ENCODE measurements around the gene NUCKS1. TPM values are rescaled to one million over a fixed set of nuclear protein-coding genes. Genes with fewer than 3 reads are reported as not detected.

The NUCKS1 gene
- total RNA-seq, 1 experiment from 2014 or later, result 319 TPM

DNA sequence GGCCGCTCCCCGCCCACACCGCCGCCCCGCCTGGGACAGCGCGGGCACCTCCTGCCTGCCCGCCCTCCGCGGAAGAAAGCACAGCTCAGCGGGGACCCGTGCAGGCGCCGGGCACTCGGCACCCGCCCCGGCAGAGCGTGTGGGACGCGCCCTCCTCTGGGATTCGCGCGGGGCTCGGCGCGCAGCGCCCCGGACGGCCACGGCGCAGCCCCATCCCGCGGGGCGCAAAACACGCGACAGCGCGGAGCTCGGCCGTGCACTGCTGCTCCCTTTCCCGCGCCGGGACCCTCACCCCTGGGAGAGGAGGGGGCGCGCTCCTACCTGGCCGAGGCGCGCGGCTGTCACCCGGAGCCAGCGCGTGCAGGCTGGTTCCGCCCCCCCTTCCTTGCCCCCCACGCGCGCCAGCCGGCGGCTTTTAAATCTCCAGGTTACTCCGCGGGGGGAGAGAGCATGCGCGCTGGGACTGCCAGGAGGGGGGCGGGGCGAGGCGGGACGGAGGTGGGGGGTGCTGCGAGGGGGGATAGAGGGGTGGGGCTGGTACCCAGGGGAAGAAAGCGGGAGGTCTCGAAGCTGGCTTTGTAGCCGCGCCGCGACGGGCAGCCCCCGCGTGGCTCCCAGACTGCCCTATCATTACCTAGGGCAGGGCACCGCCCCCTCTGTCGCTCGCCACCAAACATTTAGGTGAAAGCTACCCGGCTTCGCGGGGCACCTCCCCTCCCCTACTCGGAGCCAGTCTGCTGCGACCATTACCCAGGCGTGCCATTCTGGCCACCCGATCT lies 69.7 kb downstream of the NUCKS1 start, which contains the start of gene SLC45A3:
TSS of gene SLC45A3 (minus strand) at position 437 of the 779 bp plus-strand sequence. CDS start 15,853 bp downstream, outside the sequence.
- peak; percentile 46 to 55 for DNase-seq

DNA sequence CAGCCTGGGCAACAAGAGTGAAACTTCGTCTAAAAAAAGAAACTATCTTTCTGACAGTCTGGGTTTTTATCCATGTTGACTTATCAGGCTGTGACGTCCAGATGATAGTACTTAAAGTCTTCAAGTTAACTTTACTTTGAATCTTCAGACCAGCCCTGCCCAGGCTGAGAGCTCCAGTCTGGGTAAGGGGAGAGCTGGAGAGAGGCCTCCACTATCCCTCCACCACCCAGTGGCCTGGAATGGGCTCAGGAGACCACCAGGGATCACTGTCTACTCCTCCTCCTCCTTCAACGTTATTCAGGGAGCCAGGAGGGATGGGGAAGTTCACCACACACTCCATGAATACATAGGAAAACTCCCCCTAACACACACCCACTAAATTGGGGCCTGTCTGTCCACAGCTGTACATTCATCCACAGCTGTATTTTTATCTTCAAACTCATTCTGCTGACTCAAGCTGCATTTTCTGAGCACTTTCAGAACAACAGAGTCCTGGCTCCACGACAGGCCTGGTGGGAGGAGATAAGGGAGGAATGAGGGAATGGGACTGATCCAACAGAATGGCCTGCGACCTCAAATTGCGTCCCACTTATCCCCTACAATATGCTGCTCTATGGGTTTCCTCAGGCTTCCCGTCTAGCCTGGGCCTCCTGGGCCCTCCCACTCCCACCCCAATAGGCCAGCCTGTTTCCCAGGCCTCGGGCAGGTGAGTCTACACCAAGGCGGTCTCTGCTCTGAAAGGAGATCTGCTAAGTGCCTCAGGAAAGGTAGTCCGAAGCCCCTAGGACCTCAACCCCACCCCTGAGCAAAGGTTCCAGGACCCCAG lies 71.5 kb downstream of the NUCKS1 start:
- Histone ChIP-seq H4K20me1 (ENCODE audit: insufficient read depth) (no peaks in the 10 kb centered on the region; the same call in 1 of the 2 replicates), H3K9me2 (ENCODE audit: insufficient read depth) (no peaks in the 10 kb centered on the region), H2AFZ (0 out of 2 replicates have a peak overlapping the region, but pooled peaks have one; percentile 91), H3F3A (ENCODE audit: insufficient read depth, low read depth) (peaks cover 22% of the 10 kb centered on the region), H3K9me3 (ENCODE audit: insufficient read depth, low read depth) (no peaks in the 10 kb centered on the region), H3K36me3 (ENCODE audit: low read depth) (no peaks in the 10 kb centered on the region; the same call in 1 of the 2 replicates), H3K27ac (no peak overlapping the region; the same call in 1 of the 2 replicates), H3K4me2 (peak overlapping the region; percentile 79), H3K79me2 (ENCODE audit: low read depth) (peaks cover 59% of the 10 kb centered on the region), H3K4me3 (peak overlapping the region; percentile 63), H3K27me3 (ENCODE audit: insufficient read depth, low read depth) (no peaks in the 10 kb centered on the region), H3K4me1 (replicated peaks; ENCODE audit: insufficient read depth) (peaks cover 40% of the 10 kb centered on the region)
- CTCF ChIA-PET, result interaction anchor here (1.4 kb wide), 1 partner anchor 33 kb away, joined by 3 read pairs; no protein-coding TSS in a partner anchor
- no peak for DNase-seq
- no TSS peak for BruUV-seq (replicated peaks)
- TF ChIP-seq, protein P1, sequence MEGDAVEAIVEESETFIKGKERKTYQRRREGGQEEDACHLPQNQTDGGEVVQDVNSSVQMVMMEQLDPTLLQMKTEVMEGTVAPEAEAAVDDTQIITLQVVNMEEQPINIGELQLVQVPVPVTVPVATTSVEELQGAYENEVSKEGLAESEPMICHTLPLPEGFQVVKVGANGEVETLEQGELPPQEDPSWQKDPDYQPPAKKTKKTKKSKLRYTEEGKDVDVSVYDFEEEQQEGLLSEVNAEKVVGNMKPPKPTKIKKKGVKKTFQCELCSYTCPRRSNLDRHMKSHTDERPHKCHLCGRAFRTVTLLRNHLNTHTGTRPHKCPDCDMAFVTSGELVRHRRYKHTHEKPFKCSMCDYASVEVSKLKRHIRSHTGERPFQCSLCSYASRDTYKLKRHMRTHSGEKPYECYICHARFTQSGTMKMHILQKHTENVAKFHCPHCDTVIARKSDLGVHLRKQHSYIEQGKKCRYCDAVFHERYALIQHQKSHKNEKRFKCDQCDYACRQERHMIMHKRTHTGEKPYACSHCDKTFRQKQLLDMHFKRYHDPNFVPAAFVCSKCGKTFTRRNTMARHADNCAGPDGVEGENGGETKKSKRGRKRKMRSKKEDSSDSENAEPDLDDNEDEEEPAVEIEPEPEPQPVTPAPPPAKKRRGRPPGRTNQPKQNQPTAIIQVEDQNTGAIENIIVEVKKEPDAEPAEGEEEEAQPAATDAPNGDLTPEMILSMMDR (conservative IDR thresholded peaks at IDR 0.05), result no peak
- no peak for TF ChIP-seq EZH2 (IDR thresholded peaks at IDR 0.05; ENCODE audit: low read depth)
- POLR2A ChIA-PET (ENCODE audit: unreplicated experiment), result interaction anchor here (0.5 kb wide), 1 partner anchor 17 kb away, joined by 9 read pairs; no protein-coding TSS in a partner anchor
- intact Hi-C loops (cut with micrococcal nuclease; ENCODE audit: unreplicated experiment), result no loop called here

More for the DNA sequence above, 69.7 kb downstream of the NUCKS1 start, which contains the start of gene SLC45A3:
- Histone ChIP-seq H3K79me2 (ENCODE audit: low read depth) (peaks cover 47% of the 10 kb centered on the region), H4K20me1 (ENCODE audit: insufficient read depth) (no peaks in the 10 kb centered on the region; the same call in 1 of the 2 replicates), H3K9me2 (ENCODE audit: insufficient read depth) (no peaks in the 10 kb centered on the region), H3K27me3 (ENCODE audit: insufficient read depth, low read depth) (no peaks in the 10 kb centered on the region), H3K4me1 (replicated peaks; ENCODE audit: insufficient read depth) (peaks cover 37% of the 10 kb centered on the region), H3F3A (ENCODE audit: insufficient read depth, low read depth) (peaks cover 12% of the 10 kb centered on the region), H2AFZ (peak within 1 kb of the TSS; percentile 91), H3K4me2 (peak within 1 kb of the TSS; percentile 79), H3K36me3 (ENCODE audit: low read depth) (no peaks in the 10 kb centered on the region), H3K27ac (peak within 1 kb of the TSS; percentile 51), H3K4me3 (peak within 1 kb of the TSS; percentile 63), H3K9me3 (ENCODE audit: insufficient read depth, low read depth) (no peaks in the 10 kb centered on the region)
- POLR2A ChIA-PET (ENCODE audit: unreplicated experiment), result interaction anchor here (0.6 kb wide), 1 partner anchor 131 kb away, joined by 3 read pairs; no protein-coding TSS in a partner anchor
- intact Hi-C loops (cut with micrococcal nuclease; ENCODE audit: unreplicated experiment), result loop anchor here (1.0 kb wide), 1 partner anchor 16 kb away; no protein-coding TSS in a partner anchor
- TF ChIP-seq, protein P1 (conservative IDR thresholded peaks at IDR 0.05), result no peak
- TF ChIP-seq EZH2 (IDR thresholded peaks at IDR 0.05; ENCODE audit: low read depth), result no peak
- no TSS peak for BruUV-seq (replicated peaks)
- CTCF ChIA-PET, result interaction anchor here (0.7 kb wide), 1 partner anchor 85 kb away, joined by 4 read pairs; no protein-coding TSS in a partner anchor

DNA sequence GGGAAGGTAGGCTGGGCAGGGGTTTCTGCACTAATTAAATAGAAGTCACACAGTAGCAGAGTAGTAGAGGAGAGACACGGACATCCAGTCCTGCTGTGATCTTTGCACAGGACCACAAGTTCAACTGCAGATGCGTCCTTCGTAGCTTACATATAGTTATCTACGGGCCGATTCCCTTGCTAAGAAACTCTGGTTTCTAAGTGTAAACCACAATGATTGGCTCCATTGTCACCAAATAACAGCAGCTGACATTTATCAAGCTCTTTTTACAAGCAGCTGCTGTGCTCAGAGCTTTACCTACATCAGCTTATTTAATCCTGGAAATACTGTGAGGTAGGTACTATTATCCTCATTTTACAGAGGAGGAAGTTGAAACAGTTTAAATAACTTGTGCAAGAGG lies 72.8 kb downstream of the NUCKS1 start:
- H3K4me2 ChIP-seq, result peak overlapping the region; percentile 20; the same call in 1 of the 2 replicates
- intact Hi-C loops (cut with micrococcal nuclease; ENCODE audit: unreplicated experiment), result no loop called here
- peaks cover 54% of the 10 kb centered on the region for H3K4me1 ChIP-seq (replicated peaks; ENCODE audit: insufficient read depth)
- H3K36me3 ChIP-seq (ENCODE audit: low read depth), result no peaks in the 10 kb centered on the region; the same call in 1 of the 2 replicates
- no peaks in the 10 kb centered on the region; the same call in 1 of the 2 replicates for H4K20me1 ChIP-seq (ENCODE audit: insufficient read depth)
- H3K79me2 ChIP-seq (ENCODE audit: low read depth), result peaks cover 71% of the 10 kb centered on the region
- H3F3A ChIP-seq (ENCODE audit: insufficient read depth, low read depth), result peaks cover 35% of the 10 kb centered on the region
- no peaks in the 10 kb centered on the region for H3K9me2 ChIP-seq (ENCODE audit: insufficient read depth)
- no peak overlapping the region for H3K27ac ChIP-seq
- TF ChIP-seq EZH2 (IDR thresholded peaks at IDR 0.05; ENCODE audit: low read depth), result no peak
- TF ChIP-seq, protein P1 (conservative IDR thresholded peaks at IDR 0.05), result no peak
- DNase-seq, result no peak
- H3K4me3 ChIP-seq, result no peak overlapping the region
- ChIA-PET CTCF (no interaction called here), POLR2A (ENCODE audit: unreplicated experiment) (no interaction called here)
- BruUV-seq (replicated peaks), result TSS peak; percentile 5
- no peaks in the 10 kb centered on the region for H3K9me3 ChIP-seq (ENCODE audit: insufficient read depth, low read depth)
- H2AFZ ChIP-seq, result no peak overlapping the region
- no peaks in the 10 kb centered on the region for H3K27me3 ChIP-seq (ENCODE audit: insufficient read depth, low read depth)

Measured in PC-9 (cell line).